ELR (cell line): Measurements from ENCODE around the gene GOLGA3.

Source experiments
- DNase-seq: peaks from one replicate; pipeline ENCODE4 v3.0.0-alpha.2; 2015; ENCODE audit warnings: low read depth

The GOLGA3 gene

GRCh38 chr12:132748319-132748718 lies 80.3 kb downstream of the GOLGA3 start:
- no peak for DNase-seq

DNA sequence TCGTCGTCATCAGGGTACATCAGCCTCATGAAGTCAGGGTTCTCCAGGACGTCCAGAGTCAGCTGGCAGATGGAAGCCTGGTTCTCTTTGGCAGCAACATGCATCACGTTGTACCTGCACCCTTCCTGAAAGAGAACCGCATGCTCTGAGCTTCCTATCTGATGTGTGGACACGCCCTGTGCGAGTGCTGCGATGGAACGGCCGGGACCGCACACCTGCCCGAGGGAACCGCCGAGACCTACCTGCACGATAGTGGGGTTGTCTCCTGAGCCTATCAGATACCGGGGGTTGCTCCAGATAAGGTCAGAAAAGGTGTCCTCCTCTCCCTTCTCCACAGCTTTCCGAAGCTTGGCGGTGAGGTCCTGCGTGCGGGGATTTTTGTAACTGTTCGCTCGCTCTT lies 80.8 kb downstream of the GOLGA3 start:
- no peak for DNase-seq

- no peak for DNase-seq
These were observed 81.3 kb downstream of the GOLGA3 start for GRCh38 chr12:132747395-132747794.

- DNase-seq: no peak
These were observed 82.1 kb downstream of the GOLGA3 start for GRCh38 chr12:132746613-132747012.

DNA sequence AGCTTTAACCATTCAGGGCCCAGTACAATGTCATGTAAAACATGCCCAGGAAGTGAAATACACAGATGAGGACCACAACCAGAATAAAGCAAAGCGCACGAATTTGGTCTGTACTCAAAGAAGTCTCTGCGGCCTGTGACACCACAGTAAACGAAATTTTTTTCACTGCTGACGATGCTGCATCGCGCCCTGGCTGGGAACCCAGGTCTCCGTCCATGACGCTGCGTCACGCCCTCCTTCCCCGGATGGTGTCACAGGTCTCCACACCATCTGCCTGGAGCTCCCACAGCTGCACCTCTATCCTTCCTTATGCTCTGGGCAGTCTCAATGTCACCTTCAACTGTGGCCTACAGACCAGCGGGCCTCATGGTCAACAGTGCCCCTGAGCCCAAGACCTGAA lies 84.8 kb downstream of the GOLGA3 start:
- no peak for DNase-seq

DNA sequence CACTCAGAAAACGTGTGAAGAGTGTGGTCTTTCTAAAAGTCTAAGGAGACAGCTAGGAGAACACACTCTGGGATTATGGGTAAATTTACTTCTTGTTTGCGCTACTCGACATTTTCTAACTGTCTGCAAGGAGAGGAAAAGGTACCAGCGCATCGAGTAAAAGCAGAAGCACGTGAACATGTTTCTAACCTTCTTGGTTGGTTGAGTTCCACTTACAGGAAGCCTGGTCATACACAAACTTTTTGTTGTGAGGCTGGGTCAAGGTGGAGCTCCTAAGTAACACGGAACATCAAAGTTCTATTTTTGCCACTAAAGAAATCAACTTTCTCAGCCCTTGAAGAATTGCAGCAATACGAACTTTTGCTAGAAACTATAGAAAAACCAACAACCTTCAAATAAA lies 87.0 kb downstream of the GOLGA3 start:
- DNase-seq: no peak

DNA sequence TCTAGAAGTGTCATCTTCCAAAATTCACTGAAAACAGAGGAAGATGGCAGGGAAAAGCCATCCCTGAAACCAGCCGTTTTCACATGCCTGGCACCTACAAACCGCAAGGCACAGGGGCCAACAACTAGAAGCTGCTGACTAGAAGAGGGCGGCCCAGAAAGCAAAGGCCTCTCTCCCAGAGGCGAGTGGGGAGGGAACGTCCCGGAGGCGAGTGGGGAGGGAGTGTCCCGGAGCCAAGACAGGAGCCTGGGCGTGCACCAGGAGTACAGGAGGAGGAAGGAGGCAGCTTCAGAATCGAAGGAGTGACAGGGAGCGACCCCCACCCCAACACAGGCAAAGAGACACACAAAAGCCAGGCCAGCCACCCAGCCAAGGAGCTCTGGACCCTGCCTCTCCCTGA lies 88.0 kb downstream of the GOLGA3 start:
- DNase-seq: no peak

DNA sequence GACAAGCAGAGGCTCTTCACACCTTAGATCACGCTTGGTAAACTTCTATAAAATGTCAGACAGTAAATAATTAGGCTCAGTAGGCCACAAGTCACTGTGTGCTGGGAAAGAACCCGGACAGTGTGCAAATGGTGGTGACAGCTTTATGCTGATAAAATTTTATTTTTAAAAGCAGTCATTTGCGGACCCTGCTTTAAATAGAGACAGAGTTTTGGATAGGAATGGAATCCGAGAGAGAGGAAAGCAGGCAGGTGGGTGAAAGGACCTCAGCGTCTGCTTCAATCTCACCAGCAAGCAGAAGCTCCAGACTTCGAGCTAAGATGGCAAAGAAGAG lies 88.4 kb downstream of the GOLGA3 start:
- DNase-seq: no peak

- no peak for DNase-seq
These were observed 88.9 kb downstream of the GOLGA3 start for GRCh38 chr12:132739600-132740312.

GRCh38 chr12:132736913-132737312 lies 91.8 kb downstream of the GOLGA3 start:
- no peak for DNase-seq

DNA sequence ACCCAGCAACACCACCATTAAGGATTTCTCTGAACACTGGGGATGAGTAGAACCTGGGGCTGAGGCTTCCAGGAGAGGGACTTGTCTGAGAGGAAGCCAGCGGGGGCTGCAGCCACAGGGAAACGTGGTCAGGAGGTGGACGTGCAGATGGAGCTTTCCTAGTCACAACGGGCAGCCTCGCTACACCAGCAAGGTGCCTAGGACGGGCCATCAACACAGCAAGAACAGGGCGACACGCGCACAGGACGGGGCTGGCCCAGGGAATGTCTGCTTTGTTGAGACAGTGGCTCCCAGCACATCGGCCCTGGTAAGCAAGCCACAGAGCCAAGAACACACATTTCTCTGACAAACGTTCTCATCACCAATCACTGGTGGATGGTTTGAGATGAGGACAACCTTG lies 92.3 kb downstream of the GOLGA3 start:
- no peak for DNase-seq

- no peak for DNase-seq
These were observed 93.2 kb downstream of the GOLGA3 start for GRCh38 chr12:132735496-132735895.

DNA sequence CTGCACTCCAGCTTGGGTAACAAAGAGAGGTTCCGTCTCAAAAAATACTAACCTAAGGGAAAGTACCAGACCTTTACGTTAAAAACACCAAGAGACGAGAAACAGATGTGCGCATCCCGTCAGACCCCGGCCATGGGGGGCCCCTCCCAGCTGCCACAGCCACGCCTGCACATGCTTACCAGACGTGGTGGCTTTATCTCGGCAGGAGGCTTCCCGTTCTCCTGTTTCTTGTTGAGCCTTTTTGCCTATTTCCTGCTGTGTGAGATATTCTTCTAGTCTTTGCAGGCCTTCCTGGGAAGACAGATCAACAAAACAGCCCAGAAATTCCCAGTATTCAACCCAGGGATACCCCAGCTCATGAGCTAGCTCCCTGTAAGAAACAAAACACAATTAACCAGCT lies 94.5 kb downstream of the GOLGA3 start:
- no peak for DNase-seq

DNA sequence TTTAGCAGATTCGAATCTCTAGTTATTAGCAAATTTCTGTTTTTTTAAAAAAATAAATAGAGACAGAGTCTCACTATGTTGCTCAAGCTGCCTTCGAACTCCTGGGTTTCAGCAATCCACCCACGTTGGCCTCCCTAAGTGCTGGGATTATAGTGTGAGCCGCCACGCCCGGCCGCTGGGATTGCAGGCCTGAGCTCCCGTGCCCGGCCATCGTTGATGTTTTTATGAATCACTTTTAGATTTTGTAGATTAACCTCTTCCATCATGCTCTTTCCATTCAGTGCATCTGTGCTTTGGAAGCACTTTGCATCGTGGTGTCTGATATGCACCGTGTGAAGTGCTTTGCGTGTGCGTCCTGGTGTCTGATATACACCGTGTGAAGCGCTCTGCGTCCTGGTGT lies 97.1 kb downstream of the GOLGA3 start:
- no peak for DNase-seq

DNA sequence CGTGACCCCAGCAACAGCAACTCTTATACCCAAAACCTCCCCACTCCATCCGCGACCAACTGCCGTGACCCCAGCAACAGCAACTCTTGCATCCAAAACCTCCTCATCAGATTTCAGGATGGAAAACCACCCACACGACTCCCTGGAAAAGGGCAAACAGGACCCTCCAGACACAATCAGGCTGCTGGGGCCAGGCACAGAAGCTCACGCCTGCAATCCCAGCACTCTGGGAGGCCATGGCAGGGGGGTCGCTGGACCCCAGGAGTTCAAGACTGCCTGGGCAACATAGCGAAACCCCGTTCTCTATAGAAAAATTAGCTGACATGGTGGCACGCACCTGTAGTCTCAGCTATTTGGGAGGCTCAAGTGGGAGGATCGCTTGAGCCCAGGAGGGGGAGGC lies 98.3 kb downstream of the GOLGA3 start:
- no peak for DNase-seq

GRCh38 chr12:132729541-132730320 lies 98.9 kb downstream of the GOLGA3 start:
- DNase-seq: peak; percentile 50

- DNase-seq: no peak
These were observed 100.2 kb downstream of the GOLGA3 start for GRCh38 chr12:132728502-132728901.

DNA sequence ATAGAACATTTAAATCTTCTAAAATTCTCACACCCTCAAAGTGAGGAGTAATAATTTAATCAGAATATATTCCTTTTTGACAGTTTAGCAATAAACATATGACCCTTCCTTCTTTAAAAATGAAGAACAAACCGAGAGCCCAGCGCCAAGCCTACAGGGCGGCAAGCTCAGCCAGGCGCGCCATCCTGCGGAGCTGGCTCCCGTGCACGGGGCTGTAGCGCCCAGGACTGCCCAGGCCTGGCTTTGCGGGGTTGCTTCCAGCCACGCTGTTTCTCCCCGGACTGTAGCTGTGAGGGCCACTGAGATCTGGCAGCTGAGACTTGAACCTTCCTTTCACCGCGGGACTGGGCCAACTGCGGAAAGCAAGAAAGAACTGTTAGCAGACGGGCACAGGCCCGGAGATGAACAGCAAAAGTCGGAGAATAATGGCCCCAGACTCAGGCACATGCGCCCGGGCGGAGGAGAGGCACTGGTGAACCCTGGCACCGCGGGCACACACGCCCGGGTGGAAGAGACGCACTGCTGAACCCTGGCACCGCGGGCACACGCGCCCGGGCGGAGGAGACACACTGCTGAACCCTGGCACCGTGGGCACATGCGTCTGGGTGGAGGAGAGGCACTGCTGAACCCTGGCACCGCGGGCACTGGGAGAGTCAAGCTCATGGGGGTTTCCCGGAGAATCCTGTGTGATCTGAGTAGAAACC lies 101.4 kb downstream of the GOLGA3 start:
- no peak for DNase-seq

GRCh38 chr12:132726386-132726785 lies 102.3 kb downstream of the GOLGA3 start:
- no peak for DNase-seq

GRCh38 chr12:132724506-132725241 lies 104.0 kb downstream of the GOLGA3 start:
- DNase-seq: no peak

DNA sequence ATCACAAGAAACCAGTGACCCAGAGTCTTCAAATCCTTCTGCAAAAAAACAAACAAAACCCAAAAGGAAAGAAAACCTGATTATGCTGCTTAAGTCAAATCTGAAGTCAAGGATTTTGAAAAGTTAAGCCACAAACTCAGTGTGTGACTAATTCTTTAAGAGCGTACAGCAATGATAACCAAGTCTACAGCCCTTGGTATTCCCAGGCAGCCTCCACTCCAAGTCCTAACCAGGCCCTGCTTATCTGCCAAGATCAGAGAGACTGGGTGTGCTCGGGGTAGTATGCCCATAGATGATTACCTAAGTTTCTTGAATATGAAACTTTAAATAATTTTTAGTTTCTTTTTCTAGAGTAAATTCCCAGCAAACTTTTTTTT lies 104.9 kb downstream of the GOLGA3 start:
- DNase-seq: peak; percentile 44

DNA sequence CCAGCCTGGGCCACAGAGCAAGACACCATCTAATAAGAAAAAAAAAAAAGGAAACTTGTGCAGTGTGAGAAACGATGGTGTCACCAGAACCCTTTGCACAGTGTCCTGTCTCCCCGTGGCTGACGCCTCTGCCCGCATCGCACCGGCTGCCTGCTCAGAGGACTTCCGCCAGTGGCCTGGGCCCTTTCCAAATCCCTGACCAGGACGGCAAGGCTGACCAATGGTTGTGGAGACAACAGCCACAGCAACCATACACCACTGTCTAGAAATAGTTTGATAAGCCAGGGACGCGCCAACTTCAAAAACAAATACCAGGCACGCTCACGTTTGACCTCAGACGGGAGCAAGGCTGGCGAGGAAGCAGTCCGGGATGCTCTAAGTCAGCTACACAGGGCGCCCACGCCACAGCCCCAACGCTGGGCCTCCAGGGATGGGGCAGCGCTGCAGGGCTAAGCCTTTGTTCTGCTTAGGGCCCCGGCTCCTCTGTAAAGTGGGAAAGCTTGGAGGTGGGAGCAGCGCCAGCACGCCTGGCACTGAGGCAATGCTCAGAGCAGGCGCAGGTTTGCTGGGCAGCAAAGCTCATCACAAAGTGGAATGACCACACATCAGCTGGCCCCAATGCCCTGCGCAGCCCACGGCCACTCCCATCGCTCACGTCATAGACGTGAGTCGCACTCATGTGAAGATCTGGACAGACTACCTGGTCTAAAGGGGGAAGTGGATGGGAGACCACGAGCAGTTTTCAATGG lies 105.5 kb downstream of the GOLGA3 start:
- peak; percentile 46 for DNase-seq
